Kidney epithelial cell (primary cell): ENCODE data around the gene TTC12. TPM values are rescaled to one million over a fixed set of nuclear protein-coding genes. Genes with fewer than 3 reads are reported as not detected.
A peak's percentile ranks its signal among the peaks of the same experiment; 100 is the strongest.

Source experiments
- DNase-seq: peaks from one replicate; pipeline ENCODE4 v3.0.0-alpha.2; 2010; ENCODE audit warnings: low read depth
- H3K27me3 ChIP-seq: 2 replicates; pipeline ENCODE4 v1.6.0; 2011; ENCODE audit warnings: low read length; ENCODE audit not compliant: control insufficient read depth, insufficient read depth
- H3K36me3 ChIP-seq: 2 replicates; pipeline ENCODE4 v1.5.1; 2011; ENCODE audit warnings: low read length; ENCODE audit not compliant: control insufficient read depth, insufficient read depth
- H3K4me3 ChIP-seq: 2 replicates; pipeline ENCODE4 v1.5.1; 2011; ENCODE audit warnings: low read depth, mild to moderate bottlenecking, control low read depth, low read length
- total RNA-seq: library from RNA; depleted of rRNA; stranded (reverse); fragments of >200 nt; gene quantifications from 2 replicates; pipeline ENCODE4 v1.2.3, GENCODE V29; 2015
- TF ChIP-seq, protein P1 (sequence below): IDR thresholded peaks from 2 replicates; pipeline ENCODE4 v1.5.1; 2011; ENCODE audit warnings: mild to moderate bottlenecking, moderate library complexity, low read length, control low read depth, inconsistent platforms; ENCODE audit not compliant: insufficient read depth, poor library complexity, severe bottlenecking

TTC12 gene
- total RNA-seq, 1 donor from 2014 or later, result 17.1 TPM

DNA sequence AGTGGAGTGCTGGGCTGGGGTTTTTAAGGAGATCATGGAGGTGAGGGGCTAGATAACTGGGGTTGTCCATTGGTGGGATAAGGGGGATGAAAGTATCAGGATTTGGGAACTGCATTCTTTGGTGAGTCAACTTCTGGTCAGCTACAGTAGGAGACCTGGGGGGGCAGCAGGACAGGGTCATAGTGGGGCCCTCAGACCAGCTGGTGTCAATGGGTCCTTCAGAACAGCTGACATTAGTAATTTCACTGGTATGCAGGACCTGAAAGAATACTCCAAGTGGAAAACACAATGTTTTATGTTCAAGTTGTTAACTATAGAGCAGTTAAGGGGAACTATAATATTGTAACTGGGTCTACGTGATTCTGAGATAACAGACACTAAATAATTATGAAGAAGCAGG is 2.8 kb upstream of the TTC12 start:
- H3K4me3 ChIP-seq, result no peak overlapping the region
- TF ChIP-seq, protein P1, sequence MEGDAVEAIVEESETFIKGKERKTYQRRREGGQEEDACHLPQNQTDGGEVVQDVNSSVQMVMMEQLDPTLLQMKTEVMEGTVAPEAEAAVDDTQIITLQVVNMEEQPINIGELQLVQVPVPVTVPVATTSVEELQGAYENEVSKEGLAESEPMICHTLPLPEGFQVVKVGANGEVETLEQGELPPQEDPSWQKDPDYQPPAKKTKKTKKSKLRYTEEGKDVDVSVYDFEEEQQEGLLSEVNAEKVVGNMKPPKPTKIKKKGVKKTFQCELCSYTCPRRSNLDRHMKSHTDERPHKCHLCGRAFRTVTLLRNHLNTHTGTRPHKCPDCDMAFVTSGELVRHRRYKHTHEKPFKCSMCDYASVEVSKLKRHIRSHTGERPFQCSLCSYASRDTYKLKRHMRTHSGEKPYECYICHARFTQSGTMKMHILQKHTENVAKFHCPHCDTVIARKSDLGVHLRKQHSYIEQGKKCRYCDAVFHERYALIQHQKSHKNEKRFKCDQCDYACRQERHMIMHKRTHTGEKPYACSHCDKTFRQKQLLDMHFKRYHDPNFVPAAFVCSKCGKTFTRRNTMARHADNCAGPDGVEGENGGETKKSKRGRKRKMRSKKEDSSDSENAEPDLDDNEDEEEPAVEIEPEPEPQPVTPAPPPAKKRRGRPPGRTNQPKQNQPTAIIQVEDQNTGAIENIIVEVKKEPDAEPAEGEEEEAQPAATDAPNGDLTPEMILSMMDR, result no peak
- DNase-seq, result no peak

DNA sequence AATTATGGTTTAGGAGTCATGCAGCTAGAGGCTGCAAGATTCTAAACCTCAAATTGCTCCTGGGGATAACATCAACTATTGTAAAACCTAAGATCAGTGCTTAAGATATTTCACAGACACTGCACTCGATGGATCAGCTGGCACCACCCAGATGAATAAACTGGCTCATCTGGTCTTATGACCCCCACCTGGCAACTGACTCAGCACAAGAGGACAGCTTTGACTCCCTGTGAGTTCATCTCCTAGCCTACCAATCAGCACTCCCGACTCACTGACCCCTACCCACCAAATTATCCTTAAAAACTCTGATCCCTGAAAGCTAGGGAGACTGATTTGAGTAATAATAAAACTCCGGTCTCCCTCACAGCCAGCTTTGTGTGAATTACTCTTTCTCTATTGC is 782 bp upstream of the TTC12 start:
- Histone ChIP-seq H3K27me3 (no peaks in the 10 kb centered on the region), H3K36me3 (no peaks in the 10 kb centered on the region), H3K4me3 (no peak overlapping the region)
- peak; percentile 21 for DNase-seq
- TF ChIP-seq, protein P1, result no peak

More for the DNA sequence above, 2.8 kb upstream of the TTC12 start:
- Histone ChIP-seq H3K36me3 (no peaks in the 10 kb centered on the region), H3K27me3 (no peaks in the 10 kb centered on the region)

DNA sequence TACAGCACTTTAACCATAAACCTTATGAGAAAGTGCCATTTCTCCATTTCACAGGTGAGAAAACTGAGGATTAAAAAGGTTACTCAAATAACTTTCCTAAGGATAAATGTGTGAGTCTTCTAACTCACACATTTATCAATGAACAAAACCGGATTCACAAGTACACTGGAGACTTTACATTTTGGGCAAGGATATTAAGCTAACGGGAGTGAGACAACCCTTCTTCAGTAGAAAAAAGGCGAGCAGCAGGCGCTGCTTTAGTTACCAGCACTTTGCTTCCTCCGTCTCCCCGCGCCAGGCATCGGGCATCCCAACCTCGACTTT is 356 bp upstream of the TTC12 start:
- H3K4me3 ChIP-seq, result peak overlapping the region; percentile 23

DNA sequence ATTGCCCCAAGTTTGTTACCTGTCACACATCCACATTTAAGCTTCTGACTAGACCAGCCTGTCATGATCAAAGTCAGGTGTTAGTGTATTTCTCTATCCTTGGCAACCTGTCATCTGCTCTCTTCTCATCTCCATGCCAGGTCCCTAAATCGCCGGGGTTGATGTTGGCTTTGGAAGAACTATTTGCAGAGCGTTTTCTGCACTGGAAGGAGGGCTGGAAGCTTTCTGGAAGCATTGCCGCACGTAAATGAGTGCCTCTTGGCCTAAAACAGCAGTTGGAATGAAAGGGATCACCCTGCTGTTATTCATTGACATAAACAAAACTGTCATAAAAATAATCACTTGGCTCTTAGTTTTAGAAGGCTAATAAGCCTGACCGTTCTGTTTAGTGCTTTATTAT is 1.4 kb downstream of the TTC12 start:
- DNase-seq, result no peak

More for the DNA sequence above, 356 bp upstream of the TTC12 start:
- TF ChIP-seq, protein P1, result no peak
- Histone ChIP-seq H3K36me3 (no peaks in the 10 kb centered on the region), H3K27me3 (no peaks in the 10 kb centered on the region)
- no peak for DNase-seq

DNA sequence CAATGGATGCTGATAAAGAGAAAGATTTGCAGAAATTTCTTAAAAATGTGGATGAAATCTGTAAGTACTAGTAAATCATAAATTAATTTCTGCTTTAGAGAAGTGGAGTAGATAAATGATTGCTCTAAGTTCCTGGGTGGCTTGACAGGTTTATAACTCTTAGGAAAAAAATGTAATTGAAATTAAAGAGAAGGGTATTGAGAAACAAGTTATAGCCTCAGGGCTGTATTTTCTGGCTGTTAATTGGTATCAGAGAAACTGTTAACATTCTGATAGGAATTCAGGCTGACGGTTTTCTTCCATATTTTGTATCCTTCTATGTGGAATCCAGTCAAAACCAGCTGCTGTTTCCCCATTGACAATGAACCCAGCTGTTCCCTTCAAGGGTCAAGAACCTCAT is 1.9 kb downstream of the TTC12 start:
- no peak for DNase-seq
- no peaks in the 10 kb centered on the region for H3K27me3 ChIP-seq
- H3K4me3 ChIP-seq, result no peak overlapping the region
- TF ChIP-seq, protein P1, result no peak
- H3K36me3 ChIP-seq, result no peaks in the 10 kb centered on the region

More for the DNA sequence above, 1.4 kb downstream of the TTC12 start:
- Histone ChIP-seq H3K4me3 (no peak overlapping the region), H3K27me3 (no peaks in the 10 kb centered on the region), H3K36me3 (no peaks in the 10 kb centered on the region)
- TF ChIP-seq, protein P1, result no peak

DNA sequence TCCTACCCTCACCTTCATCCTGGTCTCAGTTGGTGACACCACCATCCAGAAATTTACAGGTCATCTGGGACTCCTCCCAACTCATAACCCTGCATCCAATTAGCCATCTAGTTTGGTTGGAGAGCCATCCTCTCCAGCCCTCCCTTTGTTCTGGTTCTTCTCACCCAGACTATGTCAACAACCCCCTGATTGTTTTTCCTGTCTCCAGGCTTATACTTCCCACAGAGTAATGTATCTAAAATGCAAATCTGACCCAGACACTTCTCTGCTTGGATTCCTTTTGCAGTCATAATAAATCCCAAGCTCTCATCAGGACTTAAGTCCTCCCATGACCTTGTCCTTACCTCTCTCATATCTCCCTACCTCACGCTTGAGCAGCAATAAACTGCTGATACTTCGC is 3.0 kb downstream of the TTC12 start:
- Histone ChIP-seq H3K4me3 (no peak overlapping the region), H3K27me3 (no peaks in the 10 kb centered on the region), H3K36me3 (no peaks in the 10 kb centered on the region)
- DNase-seq, result no peak
- TF ChIP-seq, protein P1, result no peak
